ENCODE measurements around the gene MANF. TPM values are rescaled to one million over a fixed set of nuclear protein-coding genes. Genes with fewer than 3 reads are reported as not detected.

Gene MANF
- total and polyA plus RNA-seq, 2 of the 13 experiments (the other 11 are each of a cell fraction or from before 2014, with no cell fraction given) = 55.4 to 269 TPM

DNA sequence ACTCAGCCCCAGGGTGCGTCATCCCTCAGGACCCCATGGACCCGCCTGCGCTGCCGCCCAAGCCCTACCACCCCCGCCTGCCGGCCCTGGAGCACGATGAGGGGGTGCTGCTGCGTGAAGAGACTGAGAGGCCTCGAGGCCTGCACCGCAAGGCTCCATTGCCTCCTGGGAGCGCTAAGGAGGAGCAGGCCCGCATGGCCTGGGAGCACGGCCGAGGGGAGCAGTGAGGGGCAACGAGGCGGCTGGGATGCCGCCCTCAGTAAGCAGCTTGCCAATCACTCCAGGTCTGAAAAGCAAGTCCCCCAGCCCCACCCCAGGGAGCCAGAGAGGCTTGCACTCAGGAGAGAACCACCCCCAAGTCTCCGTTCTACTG is 3.8 kb upstream of the MANF start:
- no peak overlapping the region for H2AFZ ChIP-seq (ENCODE audit: low read length)
- no TSS peak for BruUV-seq (replicated peaks)
- ChIA-PET POLR2A (no interaction called here), CTCF (ENCODE audit: low intra/inter-chr PET ratio, low total read pairs) (no interaction called here)
- ATAC-seq (no peak), DNase-seq (ENCODE audit: low spot score) (no peak), FAIRE-seq (no peak)
- no peaks in the 10 kb centered on the region for H3K9me3 ChIP-seq (ENCODE audit: low read length)
- H4K20me1 ChIP-seq (ENCODE audit: insufficient read depth, low read length) = peaks cover 1% of the 10 kb centered on the region; the same call in 1 of the 2 replicates
- H3K36me3 ChIP-seq (replicated peaks in 1 of 2; ENCODE audit: control insufficient read depth in 1 of 2, insufficient read depth in 2 of 2, low read length in 2 of 2) = no peaks in the 10 kb centered on the region
- 87% methylated on average over 1 of the region's 18 CpGs for WGBS (ENCODE audit: low lambda C conversion rate)
- H3K27me3 ChIP-seq (ENCODE audit: control insufficient read depth in 1 of 2, insufficient read depth in 2 of 2, low read length in 2 of 2) = peaks cover 1 to 34% of the 10 kb centered on the region in 2 experiments; a peak in 3 of 5 replicates
- H3K9ac ChIP-seq (ENCODE audit: insufficient read depth, low read depth, low read length) = no peak overlapping the region
- in situ Hi-C loops (cut with HindIII; ENCODE audit: extremely low pct_ligation_motif_present, low pct_unique_long_range_greater_than_20kb) = loop anchor here (5.0 kb wide), 1 partner anchor 809 kb away; no protein-coding TSS in a partner anchor
- no peak overlapping the region for H3K4me3 ChIP-seq (replicated peaks in 1 of 3; ENCODE audit: insufficient read depth in 1 of 3, low read depth in 2 of 3, low read length in 3 of 3)
- peaks cover 22% of the 10 kb centered on the region for H3K79me2 ChIP-seq (ENCODE audit: insufficient read depth, low read length)
- H3K27ac ChIP-seq (ENCODE audit: extremely low read length, insufficient read depth, low read length) = no peak overlapping the region
- intact Hi-C loops (cut with micrococcal nuclease; ENCODE audit: unreplicated experiment) = loop anchor here (10.0 kb wide), 1 partner anchor 293 kb away; the partner anchor contains the start of gene TEX264
- H3K4me1 ChIP-seq (ENCODE audit: insufficient read depth, low read length) = peaks cover 23% of the 10 kb centered on the region
- H3K4me2 ChIP-seq (ENCODE audit: low read depth, low read length) = no peak overlapping the region
- no peak for TF ChIP-seq HNF4A (CRISPR knock-in tag; IDR thresholded peaks at IDR 0.05)
- no peak for TF ChIP-seq HNRNPH1 (optimal IDR thresholded peaks at IDR 0.05; ENCODE audit: low read depth, low read length)
- TF ChIP-seq ZNF570 (CRISPR knock-in tag; IDR thresholded peaks at IDR 0.05; ENCODE audit: borderline replicate concordance) = no peak
- TF ChIP-seq KLF6 (CRISPR knock-in tag; IDR thresholded peaks at IDR 0.05) = no peak
- TF ChIP-seq, protein P1, sequence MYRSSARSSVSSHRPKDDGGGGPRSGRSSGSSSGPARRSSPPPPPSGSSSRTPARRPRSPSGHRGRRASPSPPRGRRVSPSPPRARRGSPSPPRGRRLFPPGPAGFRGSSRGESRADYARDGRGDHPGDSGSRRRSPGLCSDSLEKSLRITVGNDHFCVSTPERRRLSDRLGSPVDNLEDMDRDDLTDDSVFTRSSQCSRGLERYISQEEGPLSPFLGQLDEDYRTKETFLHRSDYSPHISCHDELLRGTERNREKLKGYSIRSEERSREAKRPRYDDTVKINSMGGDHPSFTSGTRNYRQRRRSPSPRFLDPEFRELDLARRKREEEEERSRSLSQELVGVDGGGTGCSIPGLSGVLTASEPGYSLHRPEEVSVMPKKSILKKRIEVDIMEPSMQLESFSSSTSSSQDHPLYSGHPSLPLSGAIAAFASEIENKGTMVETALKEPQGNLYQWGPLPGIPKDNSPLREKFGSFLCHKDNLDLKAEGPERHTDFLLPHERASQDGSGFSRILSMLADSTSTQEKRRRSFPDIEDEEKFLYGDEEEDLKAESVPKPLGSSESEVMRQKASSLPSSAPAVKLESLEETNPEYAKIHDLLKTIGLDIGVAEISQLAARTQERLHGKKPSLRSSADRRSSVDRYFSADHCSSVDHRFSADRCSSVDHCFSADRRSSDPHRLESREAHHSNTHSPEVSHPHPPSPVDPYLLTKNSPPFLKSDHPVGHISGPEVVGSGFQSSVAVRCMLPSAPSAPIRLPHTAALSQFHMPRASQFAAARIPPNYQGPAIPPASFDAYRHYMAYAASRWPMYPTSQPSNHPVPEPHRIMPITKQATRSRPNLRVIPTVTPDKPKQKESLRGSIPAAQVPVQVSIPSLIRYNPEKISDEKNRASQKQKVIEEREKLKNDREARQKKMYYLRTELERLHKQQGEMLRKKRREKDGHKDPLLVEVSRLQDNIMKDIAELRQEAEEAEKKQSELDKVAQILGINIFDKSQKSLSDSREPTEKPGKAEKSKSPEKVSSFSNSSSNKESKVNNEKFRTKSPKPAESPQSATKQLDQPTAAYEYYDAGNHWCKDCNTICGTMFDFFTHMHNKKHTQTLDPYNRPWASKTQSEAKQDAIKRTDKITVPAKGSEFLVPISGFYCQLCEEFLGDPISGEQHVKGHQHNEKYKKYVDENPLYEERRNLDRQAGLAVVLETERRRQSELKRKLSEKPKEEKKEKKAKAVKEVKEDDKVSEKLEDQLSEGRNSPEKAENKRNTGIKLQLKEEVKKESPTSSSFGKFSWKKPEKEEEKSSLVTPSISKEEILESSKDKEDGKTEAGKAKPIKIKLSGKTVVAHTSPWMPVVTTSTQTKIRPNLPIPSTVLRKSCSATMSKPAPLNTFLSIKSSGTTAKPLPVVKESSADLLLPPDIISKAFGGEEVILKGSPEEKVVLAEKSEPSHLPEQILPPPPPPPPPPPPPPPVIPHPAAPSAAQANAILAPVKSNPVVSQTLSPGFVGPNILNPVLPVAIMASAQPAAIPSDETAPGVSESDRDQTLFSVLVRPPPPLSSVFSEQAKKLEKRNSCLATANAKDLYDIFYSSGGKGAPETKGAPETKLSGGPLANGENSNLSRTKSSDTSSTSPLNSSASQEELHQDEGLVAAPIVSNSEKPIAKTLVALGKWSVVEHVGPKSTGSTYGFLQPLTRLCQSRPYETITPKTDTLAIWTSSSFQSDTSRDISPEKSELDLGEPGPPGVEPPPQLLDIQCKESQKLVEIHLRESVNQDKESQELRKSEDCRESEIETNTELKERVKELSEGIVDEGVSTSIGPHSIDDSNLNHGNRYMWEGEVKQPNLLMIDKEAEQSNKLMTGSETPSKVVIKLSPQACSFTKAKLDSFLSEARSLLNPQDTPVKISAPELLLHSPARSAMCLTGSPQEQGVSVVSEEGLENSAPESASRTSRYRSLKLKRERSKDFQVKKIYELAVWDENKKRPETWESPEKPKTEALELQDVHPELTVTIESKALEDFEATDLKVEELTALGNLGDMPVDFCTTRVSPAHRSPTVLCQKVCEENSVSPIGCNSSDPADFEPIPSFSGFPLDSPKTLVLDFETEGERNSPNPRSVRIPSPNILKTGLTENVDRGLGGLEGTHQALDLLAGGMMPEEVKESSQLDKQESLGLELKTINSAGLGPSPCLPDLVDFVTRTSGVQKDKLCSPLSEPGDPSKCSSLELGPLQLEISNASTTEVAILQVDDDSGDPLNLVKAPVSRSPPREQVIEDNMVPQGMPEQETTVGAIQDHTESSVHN (CRISPR knock-in tag; IDR thresholded peaks at IDR 0.05) = no peak
- no peak for TF ChIP-seq FOXO4 (CRISPR knock-in tag; conservative IDR thresholded peaks at IDR 0.05)
- TF ChIP-seq, protein P2, sequence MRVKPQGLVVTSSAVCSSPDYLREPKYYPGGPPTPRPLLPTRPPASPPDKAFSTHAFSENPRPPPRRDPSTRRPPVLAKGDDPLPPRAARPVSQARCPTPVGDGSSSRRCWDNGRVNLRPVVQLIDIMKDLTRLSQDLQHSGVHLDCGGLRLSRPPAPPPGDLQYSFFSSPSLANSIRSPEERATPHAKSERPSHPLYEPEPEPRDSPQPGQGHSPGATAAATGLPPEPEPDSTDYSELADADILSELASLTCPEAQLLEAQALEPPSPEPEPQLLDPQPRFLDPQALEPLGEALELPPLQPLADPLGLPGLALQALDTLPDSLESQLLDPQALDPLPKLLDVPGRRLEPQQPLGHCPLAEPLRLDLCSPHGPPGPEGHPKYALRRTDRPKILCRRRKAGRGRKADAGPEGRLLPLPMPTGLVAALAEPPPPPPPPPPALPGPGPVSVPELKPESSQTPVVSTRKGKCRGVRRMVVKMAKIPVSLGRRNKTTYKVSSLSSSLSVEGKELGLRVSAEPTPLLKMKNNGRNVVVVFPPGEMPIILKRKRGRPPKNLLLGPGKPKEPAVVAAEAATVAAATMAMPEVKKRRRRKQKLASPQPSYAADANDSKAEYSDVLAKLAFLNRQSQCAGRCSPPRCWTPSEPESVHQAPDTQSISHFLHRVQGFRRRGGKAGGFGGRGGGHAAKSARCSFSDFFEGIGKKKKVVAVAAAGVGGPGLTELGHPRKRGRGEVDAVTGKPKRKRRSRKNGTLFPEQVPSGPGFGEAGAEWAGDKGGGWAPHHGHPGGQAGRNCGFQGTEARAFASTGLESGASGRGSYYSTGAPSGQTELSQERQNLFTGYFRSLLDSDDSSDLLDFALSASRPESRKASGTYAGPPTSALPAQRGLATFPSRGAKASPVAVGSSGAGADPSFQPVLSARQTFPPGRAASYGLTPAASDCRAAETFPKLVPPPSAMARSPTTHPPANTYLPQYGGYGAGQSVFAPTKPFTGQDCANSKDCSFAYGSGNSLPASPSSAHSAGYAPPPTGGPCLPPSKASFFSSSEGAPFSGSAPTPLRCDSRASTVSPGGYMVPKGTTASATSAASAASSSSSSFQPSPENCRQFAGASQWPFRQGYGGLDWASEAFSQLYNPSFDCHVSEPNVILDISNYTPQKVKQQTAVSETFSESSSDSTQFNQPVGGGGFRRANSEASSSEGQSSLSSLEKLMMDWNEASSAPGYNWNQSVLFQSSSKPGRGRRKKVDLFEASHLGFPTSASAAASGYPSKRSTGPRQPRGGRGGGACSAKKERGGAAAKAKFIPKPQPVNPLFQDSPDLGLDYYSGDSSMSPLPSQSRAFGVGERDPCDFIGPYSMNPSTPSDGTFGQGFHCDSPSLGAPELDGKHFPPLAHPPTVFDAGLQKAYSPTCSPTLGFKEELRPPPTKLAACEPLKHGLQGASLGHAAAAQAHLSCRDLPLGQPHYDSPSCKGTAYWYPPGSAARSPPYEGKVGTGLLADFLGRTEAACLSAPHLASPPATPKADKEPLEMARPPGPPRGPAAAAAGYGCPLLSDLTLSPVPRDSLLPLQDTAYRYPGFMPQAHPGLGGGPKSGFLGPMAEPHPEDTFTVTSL (CRISPR knock-in tag; IDR thresholded peaks at IDR 0.05; ENCODE audit: borderline replicate concordance) = no peak
- TF ChIP-seq ZNF224 (CRISPR knock-in tag; IDR thresholded peaks at IDR 0.05) = no peak
- no peak for TF ChIP-seq SMAD1 (CRISPR knock-in tag; IDR thresholded peaks at IDR 0.05; ENCODE audit: borderline replicate concordance, low read depth)
- no peak for TF ChIP-seq KMT2A (CRISPR knock-in tag; IDR thresholded peaks at IDR 0.05)

Data from HepG2 (cell line).